H9 (cell line): Measurements from ENCODE around the gene ASB8. TPM values are rescaled to one million over a fixed set of nuclear protein-coding genes. Genes with fewer than 3 reads are reported as not detected.

ENCODE experiments used
- DNase-seq: peaks from one replicate; pipeline ENCODE4 v3.0.0-alpha.2; 2017
- H2AFZ ChIP-seq: one replicate; pipeline ENCODE4 v1.6.1; 2013; ENCODE audit warnings: mild to moderate bottlenecking, low read length, control low read depth, moderate library complexity
- H2AK5ac ChIP-seq: 2 replicates; pipeline ENCODE4 v1.6.1; 2013; ENCODE audit warnings: low read length, control low read depth, mixed read lengths; ENCODE audit not compliant: insufficient read length
- H2BK120ac ChIP-seq: one replicate; pipeline ENCODE4 v1.6.1; 2013; ENCODE audit warnings: low read depth, mild to moderate bottlenecking, low read length, control low read depth, inconsistent platforms; ENCODE audit not compliant: poor library complexity, severe bottlenecking
- H2BK12ac ChIP-seq: 2 replicates; pipeline ENCODE4 v1.6.1; 2013; ENCODE audit warnings: low read length, control low read depth, mixed read lengths, low read depth; ENCODE audit not compliant: insufficient read length
- H2BK15ac ChIP-seq: 2 replicates; pipeline ENCODE4 v1.6.1; 2013; ENCODE audit warnings: low read depth, low read length, control low read depth
- H2BK20ac ChIP-seq: one replicate; pipeline ENCODE4 v1.6.1; 2013; ENCODE audit warnings: low read depth, mild to moderate bottlenecking, low read length, control low read depth, inconsistent platforms; ENCODE audit not compliant: poor library complexity, severe bottlenecking
- H2BK5ac ChIP-seq: 2 replicates; pipeline ENCODE4 v1.6.1; 2013; ENCODE audit warnings: low read length, control low read depth, mixed read lengths; ENCODE audit not compliant: insufficient read length
- H3K14ac ChIP-seq: 2 replicates; pipeline ENCODE4 v1.6.1; 2013; ENCODE audit warnings: low read length, control low read depth; ENCODE audit not compliant: insufficient read depth
- H3K18ac ChIP-seq: 2 replicates; pipeline ENCODE4 v1.6.1; 2013; ENCODE audit warnings: low read depth, mild to moderate bottlenecking, mixed read lengths, low read length, control low read depth; ENCODE audit not compliant: insufficient read length
- H3K23ac ChIP-seq: 2 replicates; pipeline ENCODE4 v1.6.1; 2013; ENCODE audit warnings: low read length, control low read depth, mixed read lengths, low read depth; ENCODE audit not compliant: insufficient read length
- H3K23me2 ChIP-seq: 2 replicates; pipeline ENCODE4 v1.6.1; 2013; ENCODE audit warnings: low read depth, mild to moderate bottlenecking, mixed read lengths, low read length, control low read depth; ENCODE audit not compliant: insufficient read length, poor library complexity, severe bottlenecking
- H3K27ac ChIP-seq: 2 replicates; pipeline ENCODE4 v1.5.1; 2013; ENCODE audit warnings: low read length, control low read depth, mixed read lengths, low read depth; ENCODE audit not compliant: insufficient read length
- H3K27me3 ChIP-seq: 2 replicates; pipeline ENCODE4 v1.6.1; 2013; ENCODE audit warnings: low read length, control low read depth, inconsistent platforms; ENCODE audit not compliant: insufficient read depth
- H3K4ac ChIP-seq: 2 replicates; pipeline ENCODE4 v1.6.1; 2013; ENCODE audit warnings: low read depth, mild to moderate bottlenecking, control low read depth, inconsistent platforms, low read length, moderate library complexity
- H3K4me1 ChIP-seq: 2 replicates; pipeline ENCODE4 v1.6.1; 2013; ENCODE audit warnings: low read length, control low read depth, inconsistent platforms; ENCODE audit not compliant: insufficient read depth
- H3K4me2 ChIP-seq: 2 replicates; pipeline ENCODE4 v1.6.1; 2013; ENCODE audit warnings: low read length, control low read depth, mixed read lengths; ENCODE audit not compliant: insufficient read length, insufficient read depth
- H3K56ac ChIP-seq: 2 replicates; pipeline ENCODE4 v1.6.1; 2013; ENCODE audit warnings: low read depth, mild to moderate bottlenecking, mixed read lengths, low read length, control low read depth; ENCODE audit not compliant: insufficient read length
- H3K79me1 ChIP-seq: 2 replicates; pipeline ENCODE4 v1.6.1; 2013; ENCODE audit warnings: low read depth, mild to moderate bottlenecking, moderate library complexity, low read length, control low read depth, inconsistent platforms; ENCODE audit not compliant: insufficient read depth, poor library complexity, severe bottlenecking
- H3K79me2 ChIP-seq: 2 replicates; pipeline ENCODE4 v1.6.1; 2013; ENCODE audit warnings: low read length, control low read depth, inconsistent platforms; ENCODE audit not compliant: insufficient read depth
- H3K9ac ChIP-seq: 2 replicates; pipeline ENCODE4 v1.6.1; 2013; ENCODE audit warnings: low read length, control low read depth, mixed read lengths; ENCODE audit not compliant: insufficient read length; ENCODE audit errors: extremely low read depth
- H3K9me3 ChIP-seq: one replicate; pipeline ENCODE4 v1.6.1; 2013; ENCODE audit warnings: low read depth, low read length, inconsistent platforms; ENCODE audit not compliant: control insufficient read depth
- H3T11ph ChIP-seq: one replicate; pipeline ENCODE4 v1.6.1; 2013; ENCODE audit warnings: mild to moderate bottlenecking, low read length, control low read depth, inconsistent platforms
- H4K20me1 ChIP-seq: one replicate; pipeline ENCODE4 v1.6.1; 2013; ENCODE audit not compliant: control insufficient read depth, insufficient read length, insufficient read depth
- H4K5ac ChIP-seq: 2 replicates; pipeline ENCODE4 v1.6.1; 2013; ENCODE audit warnings: low read depth, mild to moderate bottlenecking, mixed read lengths, low read length, control low read depth; ENCODE audit not compliant: insufficient read length
- H4K8ac ChIP-seq: replicated peaks from 2 replicates; pipeline ENCODE4 v1.6.1; 2013; ENCODE audit warnings: low read length, control low read depth, mixed read lengths, low read depth; ENCODE audit not compliant: insufficient read length
- H4K91ac ChIP-seq: 2 replicates; pipeline ENCODE4 v1.6.1; 2013; ENCODE audit warnings: low read depth, mild to moderate bottlenecking, moderate library complexity, mixed read lengths, low read length, control low read depth; ENCODE audit not compliant: insufficient read length
- H3K27ac Mint-ChIP-seq, 3 experiments: 2 replicates in 2 of 3; 3 replicates in 1 of 3; pipeline ENCODE4 v1.8.0; 2020 to 2021; ENCODE audit warnings: mixed read lengths in 3 of 3, mild to moderate bottlenecking in 1 of 3, moderate library complexity in 1 of 3
- H3K27me3 Mint-ChIP-seq: 2 replicates; pipeline ENCODE4 v1.8.0; 2021; ENCODE audit warnings: low read depth, mild to moderate bottlenecking, moderate library complexity, mixed read lengths
- H3K36me3 Mint-ChIP-seq, 3 experiments: 2 replicates in 2 of 3; 3 replicates in 1 of 3; pipeline ENCODE4 v1.8.0; 2020 to 2021; ENCODE audit warnings: low read depth in 3 of 3, mixed read lengths in 3 of 3; ENCODE audit not compliant: insufficient read depth in 1 of 3
- H3K4me1 Mint-ChIP-seq, 2 experiments: 2 replicates each; pipeline ENCODE4 v1.8.0; 2020; ENCODE audit warnings: mixed read lengths in 2 of 2
- H3K4me3 Mint-ChIP-seq, 2 experiments: 2 replicates in 1 of 2; 3 replicates in 1 of 2; pipeline ENCODE4 v1.8.0; 2020 to 2021; ENCODE audit warnings: mild to moderate bottlenecking in 2 of 2, mixed read lengths in 2 of 2, moderate library complexity in 1 of 2
- H3K9me3 Mint-ChIP-seq, 2 experiments: 2 replicates in 1 of 2; 3 replicates in 1 of 2; pipeline ENCODE4 v1.8.0; 2020; ENCODE audit warnings: mild to moderate bottlenecking in 2 of 2, mixed read lengths in 2 of 2, moderate library complexity in 1 of 2
- CTCF ChIP-seq: fragments of 200-600 bp; sonication (generic); conservative IDR thresholded peaks from 3 replicates; pipeline ENCODE4 v1.8.0; 2021; ENCODE audit warnings: antibody characterized with exemption, mild to moderate bottlenecking
- WGBS: extraction: QIAGEN DNeasy Blood & Tissue Kit; methylation state at CpG from one replicate; pipeline ENCODE4 v1.1.7; 2013; ENCODE audit warnings: missing lambda C conversion rate, low lambda C conversion rate, mixed read lengths; ENCODE audit not compliant: insufficient read length; ENCODE audit errors: extremely low coverage; 5-methylcytosine and 5-hydroxymethylcytosine counted together
- total RNA-seq: library from RNA; stranded (reverse); gene quantifications from 2 replicates; pipeline ENCODE4 v1.2.1, GENCODE V29; 2021

Gene ASB8
- total RNA-seq, 1 experiment from 2014 or later = 10.9 TPM

- Mint-ChIP-seq H3K27ac (peak overlapping the region in 2 of 3 experiments; percentile 62 to 91; a peak in 4 of 7 replicates), H3K27me3 (peaks cover 38% of the 10 kb centered on the region), H3K36me3 (no peaks in the 10 kb centered on the region), H3K4me1 (peaks cover 24 to 29% of the 10 kb centered on the region in 2 experiments), H3K4me3 (peak overlapping the region in 1 of 2 experiments; percentile 33; a peak in 3 of 5 replicates), H3K9me3 (no peaks in the 10 kb centered on the region)
- Histone ChIP-seq H3K4ac (no peak overlapping the region), H3K27me3 (no peaks in the 10 kb centered on the region), H3K79me2 (no peaks in the 10 kb centered on the region), H4K8ac (no peak overlapping the region), H2AK5ac (no peak overlapping the region), H3K9ac (no peak overlapping the region), H3K56ac (no peak overlapping the region), H2AFZ (peak overlapping the region; percentile 36), H3K9me3 (no peaks in the 10 kb centered on the region), H3K4me1 (peaks cover 7% of the 10 kb centered on the region), H3K4me2 (peak overlapping the region; percentile 67), H3K79me1 (no peaks in the 10 kb centered on the region), H2BK120ac (no peak overlapping the region), H2BK5ac (no peak overlapping the region), H3K18ac (no peak overlapping the region), H2BK20ac (no peak overlapping the region), H3T11ph (no peak overlapping the region), H4K20me1 (no peaks in the 10 kb centered on the region), H3K23me2 (no peaks in the 10 kb centered on the region), H4K5ac (no peak overlapping the region), H4K91ac (no peak overlapping the region), H2BK12ac (no peak overlapping the region), H3K23ac (no peak overlapping the region), H3K27ac (peak overlapping the region; percentile 62), H2BK15ac (no peak overlapping the region), H3K14ac (no peak overlapping the region; the same call in 1 of the 2 replicates)
- no peak for TF ChIP-seq CTCF
- no peak for DNase-seq
- WGBS = no CpG with 5 or more reads among the region's 3 CpGs
Measured at GRCh38 chr12:48175613-48176416, 18.5 kb upstream of the ASB8 start.
